GM19239 (cell line): Measurements from ENCODE around the gene FAM83B.
"Not testable (repeated sequence)": the region's sequence is repeated elsewhere in the genome, so short reads cannot be mapped to it uniquely, and the experiment has no call there.

Experiments used
- DNase-seq: peaks from one replicate; pipeline ENCODE4 v3.0.0; 2011; ENCODE audit warnings: low spot score; ENCODE audit not compliant: insufficient read length
- FAIRE-seq: peaks from 2 replicates; lab custom pipeline; 2011; peaks lifted over from hg19 to GRCh38; lab: Jason Lieb, UNC

FAM83B gene

GRCh38 chr6:54846243-54846856 is at the start of gene FAM83B:
Gene FAM83B (plus strand): TSS chr6:54846771. CDS start chr6:54870247, 23,476 bp downstream.
- DNase-seq (no peak), FAIRE-seq (no peak)

GRCh38 chr6:54796918-54797317 is 49.7 kb upstream of the FAM83B start:
- FAIRE-seq, DNase-seq: not testable (repeated sequence)

- no peak for DNase-seq
These were observed 46.4 kb upstream of the FAM83B start for GRCh38 chr6:54800050-54800600.

GRCh38 chr6:54801244-54801643 is 45.3 kb upstream of the FAM83B start:
- no peak for FAIRE-seq

More at GRCh38 chr6:54800050-54800600, 46.4 kb upstream of the FAM83B start:
- FAIRE-seq, result no peak

GRCh38 chr6:54801669-54802068 is 44.9 kb upstream of the FAM83B start:
- no peak for FAIRE-seq
- no peak for DNase-seq

More at GRCh38 chr6:54801244-54801643, 45.3 kb upstream of the FAM83B start:
- DNase-seq, result no peak

GRCh38 chr6:54802775-54803634 is 43.6 kb upstream of the FAM83B start:
- FAIRE-seq (no peak), DNase-seq (no peak)

GRCh38 chr6:54805077-54805476 is 41.5 kb upstream of the FAM83B start:
- FAIRE-seq (no peak), DNase-seq (no peak)

- DNase-seq (no peak), FAIRE-seq (no peak)
These were observed 36.4 kb upstream of the FAM83B start for GRCh38 chr6:54810147-54810546.

GRCh38 chr6:54813892-54814291 is 32.7 kb upstream of the FAM83B start:
- no peak for FAIRE-seq
- no peak for DNase-seq

GRCh38 chr6:54817236-54817635 is 29.3 kb upstream of the FAM83B start:
- FAIRE-seq (no peak), DNase-seq (no peak)

GRCh38 chr6:54817834-54818233 is 28.7 kb upstream of the FAM83B start:
- DNase-seq (no peak), FAIRE-seq (no peak)

- not testable (repeated sequence) for DNase-seq, FAIRE-seq
These were observed 22.3 kb upstream of the FAM83B start for GRCh38 chr6:54824225-54824624.

- no peak for DNase-seq
- no peak for FAIRE-seq
These were observed 19.6 kb upstream of the FAM83B start for GRCh38 chr6:54827010-54827409.

- FAIRE-seq, result no peak
- DNase-seq, result no peak
These were observed 16.4 kb upstream of the FAM83B start for GRCh38 chr6:54830216-54830615.

GRCh38 chr6:54835176-54835575 is 11.4 kb upstream of the FAM83B start:
- FAIRE-seq, result no peak

GRCh38 chr6:54846857-54847674 is 495 bp downstream of the FAM83B start:
- FAIRE-seq (no peak), DNase-seq (no peak)

More at GRCh38 chr6:54835176-54835575, 11.4 kb upstream of the FAM83B start:
- no peak for DNase-seq

- DNase-seq, result no peak
- no peak for FAIRE-seq
These were observed 1.4 kb downstream of the FAM83B start for GRCh38 chr6:54847799-54848597.

GRCh38 chr6:54850114-54850513 is 3.5 kb downstream of the FAM83B start:
- FAIRE-seq (no peak), DNase-seq (no peak)

- FAIRE-seq (no peak), DNase-seq (no peak)
These were observed 9.6 kb downstream of the FAM83B start for GRCh38 chr6:54856129-54856528.
